ENCODE results near the gene SRCIN1. TPM values are rescaled to one million over a fixed set of nuclear protein-coding genes. Genes with fewer than 3 reads are reported as not detected.
"Not testable (repeated sequence)": the region's sequence is repeated elsewhere in the genome, so short reads cannot be mapped to it uniquely, and the experiment has no call there.

The SRCIN1 gene
- total RNA-seq, 1 donor from 2014 or later, result 1.4 TPM

- intact Hi-C loops (cut with DNase I), result no loop called here
- no peak for DNase-seq (ENCODE audit: missing footprints)
- ATAC-seq, result no peak
These were observed 69.1 kb downstream of the SRCIN1 start for GRCh38 chr17:38536661-38537060.

- intact Hi-C loops (cut with DNase I), result no loop called here
- ATAC-seq (no peak), DNase-seq (ENCODE audit: missing footprints) (no peak)
These were observed 69.9 kb downstream of the SRCIN1 start for GRCh38 chr17:38535886-38536285.

GRCh38 chr17:38534498-38534885 is 71.3 kb downstream of the SRCIN1 start:
- no peak for DNase-seq (ENCODE audit: missing footprints)
- no peak for ATAC-seq
- intact Hi-C loops (cut with DNase I), result no loop called here

- no peak for ATAC-seq
- intact Hi-C loops (cut with DNase I), result no loop called here
- DNase-seq (ENCODE audit: missing footprints), result no peak
These were observed 71.8 kb downstream of the SRCIN1 start for GRCh38 chr17:38533866-38534497.

GRCh38 chr17:38533241-38533640 is 72.5 kb downstream of the SRCIN1 start:
- intact Hi-C loops (cut with DNase I), result no loop called here
- DNase-seq (ENCODE audit: missing footprints), result no peak
- no peak for ATAC-seq

- no peak for ATAC-seq
- DNase-seq (ENCODE audit: missing footprints), result no peak
- intact Hi-C loops (cut with DNase I), result no loop called here
These were observed 73.3 kb downstream of the SRCIN1 start for GRCh38 chr17:38532451-38532850.

GRCh38 chr17:38531761-38532160 is 74.0 kb downstream of the SRCIN1 start:
- DNase-seq (ENCODE audit: missing footprints); ATAC-seq; intact Hi-C loops (cut with DNase I): not testable (repeated sequence)

- intact Hi-C loops (cut with DNase I); DNase-seq (ENCODE audit: missing footprints); ATAC-seq: not testable (repeated sequence)
These were observed 74.9 kb downstream of the SRCIN1 start for GRCh38 chr17:38530856-38531255.

GRCh38 chr17:38528141-38528540 is 77.6 kb downstream of the SRCIN1 start:
- intact Hi-C loops (cut with DNase I); DNase-seq (ENCODE audit: missing footprints); ATAC-seq: not testable (repeated sequence)

- intact Hi-C loops (cut with DNase I); DNase-seq (ENCODE audit: missing footprints); ATAC-seq: not testable (repeated sequence)
These were observed 79.2 kb downstream of the SRCIN1 start for GRCh38 chr17:38526526-38526925.

- intact Hi-C loops (cut with DNase I), result loop anchor here (5.0 kb wide), 1 partner anchor 155 kb away; no protein-coding TSS in a partner anchor
- no peak for ATAC-seq
- no peak for DNase-seq (ENCODE audit: missing footprints)
These were observed 93.2 kb downstream of the SRCIN1 start for GRCh38 chr17:38512473-38513058.

GRCh38 chr17:38511150-38512108 is 94.3 kb downstream of the SRCIN1 start:
- no peak for ATAC-seq
- no peak for DNase-seq (ENCODE audit: missing footprints)
- intact Hi-C loops (cut with DNase I), result loop anchor here (5.0 kb wide), 1 partner anchor 156 kb away; no protein-coding TSS in a partner anchor

- peak; percentile 59 for ATAC-seq
- DNase-seq (ENCODE audit: missing footprints), result no peak
- intact Hi-C loops (cut with DNase I), result loop anchor here (5.0 kb wide), 1 partner anchor 157 kb away; no protein-coding TSS in a partner anchor
These were observed 95.2 kb downstream of the SRCIN1 start for GRCh38 chr17:38510421-38511149.

GRCh38 chr17:38509772-38510420 is 95.9 kb downstream of the SRCIN1 start:
- ATAC-seq (peak; percentile 12), DNase-seq (ENCODE audit: missing footprints) (no peak)
- intact Hi-C loops (cut with DNase I), result loop anchor here (5.0 to 10.0 kb wide), 2 partner anchors 155 to 157 kb away; partner anchors contain the start of gene SOCS7

GRCh38 chr17:38508954-38509771 is 96.6 kb downstream of the SRCIN1 start:
- ATAC-seq (peak; percentile 51), DNase-seq (ENCODE audit: missing footprints) (peak; percentile 89)
- intact Hi-C loops (cut with DNase I), result loop anchor here (10.0 kb wide), 1 partner anchor 154 kb away; the partner anchor contains the start of gene SOCS7

- intact Hi-C loops (cut with DNase I), result loop anchor here (10.0 kb wide), 1 partner anchor 154 kb away; the partner anchor contains the start of gene SOCS7
- ATAC-seq (no peak), DNase-seq (ENCODE audit: missing footprints) (no peak)
These were observed 97.2 kb downstream of the SRCIN1 start for GRCh38 chr17:38508570-38508950.

- ATAC-seq (no peak), DNase-seq (ENCODE audit: missing footprints) (no peak)
- intact Hi-C loops (cut with DNase I), result loop anchor here (10.0 kb wide), 1 partner anchor 153 kb away; the partner anchor contains the start of gene SOCS7
These were observed 97.7 kb downstream of the SRCIN1 start for GRCh38 chr17:38507921-38508569.

All from Right ventricle myocardium inferior (tissue), 1 donor.